ENCODE data around the gene ERBB2.
"Not testable (repeated sequence)": the region's sequence is repeated elsewhere in the genome, so short reads cannot be mapped to it uniquely, and the experiment has no call there.

Gene ERBB2

GRCh38 chr17:39678340-39679116 is 21.3 kb upstream of the ERBB2 start:
- no peak for DNase-seq (ENCODE audit: low read depth in 2 of 2)

GRCh38 chr17:39679521-39680192 is 20.2 kb upstream of the ERBB2 start:
- DNase-seq (ENCODE audit: low read depth in 2 of 2) = no peak

- DNase-seq (ENCODE audit: low read depth in 2 of 2) = no peak
Measured at GRCh38 chr17:39683295-39683939, 16.4 kb upstream of the ERBB2 start.

GRCh38 chr17:39684369-39685192 is 15.3 kb upstream of the ERBB2 start:
- DNase-seq (ENCODE audit: low read depth in 2 of 2) = no peak

GRCh38 chr17:39687101-39687545 is 12.7 kb upstream of the ERBB2 start:
- DNase-seq (ENCODE audit: low read depth in 2 of 2) = no peak

GRCh38 chr17:39687546-39688474 is 12.1 kb upstream of the ERBB2 start, which contains the start of gene PGAP3:
TSS of gene PGAP3 (minus strand) at chr17:39688057. CDS start at chr17:39688014, 43 bp downstream.
- peak; percentile 78 to 80 for DNase-seq (ENCODE audit: low read depth in 2 of 2)

GRCh38 chr17:39688475-39688835 is 11.4 kb upstream of the ERBB2 start:
- DNase-seq (ENCODE audit: low read depth in 2 of 2) = no peak

- DNase-seq (ENCODE audit: low read depth in 2 of 2) = no peak
Measured at GRCh38 chr17:39688945-39689344, 10.9 kb upstream of the ERBB2 start.

- DNase-seq (ENCODE audit: low read depth in 2 of 2) = no peak
Measured at GRCh38 chr17:39694593-39694992, 5.3 kb upstream of the ERBB2 start.

- DNase-seq (ENCODE audit: low read depth in 2 of 2) = no peak
Measured at GRCh38 chr17:39695089-39695474, 4.8 kb upstream of the ERBB2 start.

- no peak for DNase-seq (ENCODE audit: low read depth in 2 of 2)
Measured at GRCh38 chr17:39696731-39697130, 3.1 kb upstream of the ERBB2 start.

GRCh38 chr17:39697961-39698360 is 1.9 kb upstream of the ERBB2 start:
- DNase-seq (ENCODE audit: low read depth in 2 of 2) = no peak

GRCh38 chr17:39699157-39699817 is 577 bp upstream of the ERBB2 start:
- not testable (repeated sequence) for DNase-seq (ENCODE audit: low read depth in 2 of 2)

GRCh38 chr17:39700148-39700987 is 504 bp downstream of the ERBB2 start:
- DNase-seq (ENCODE audit: low read depth in 2 of 2) = no peak

GRCh38 chr17:39701012-39701783 is 1.3 kb downstream of the ERBB2 start:
- DNase-seq (ENCODE audit: low read depth in 2 of 2) = no peak

- DNase-seq (ENCODE audit: low read depth in 2 of 2) = no peak
Measured at GRCh38 chr17:39701784-39702422, 2.0 kb downstream of the ERBB2 start.

- no peak for DNase-seq (ENCODE audit: low read depth in 2 of 2)
Measured at GRCh38 chr17:39702901-39703893, 3.3 kb downstream of the ERBB2 start.

Measured in fibroblast of skin of left quadriceps (primary cell).